Panc1 (cell line): Measurements from ENCODE around the gene ITPRIP. TPM values are rescaled to one million over a fixed set of nuclear protein-coding genes. Genes with fewer than 3 reads are reported as not detected.

Experiments used
- ATAC-seq: fragments of 200-7000 bp; cut with Tn5 transposase; 2 replicates; pipeline ENCODE4 v1.9.1; 2020; ENCODE audit warnings: mild to moderate bottlenecking, moderate library complexity
- Bru-seq: library from RNA; stranded (reverse); fragments of 400-500 nt; gene quantifications from one replicate; lab custom pipeline; 2021; lab: Mats Ljungman, UMichigan
- BruChase-seq, 2 experiments: library from RNA; stranded (reverse); fragments of 400-500 nt; gene quantifications; one replicate each; lab custom pipeline; 2021; lab: Mats Ljungman, UMichigan
- BruUV-seq: library from RNA; stranded (reverse); fragments of 400-500 nt; replicated peaks from 2 replicates; lab custom pipeline; 2021; lab: Mats Ljungman, UMichigan
- CTCF ChIA-PET: fragments of 300-600 bp; sonication (Branson Sonifier 250); formaldehyde crosslinking; loops from one replicate; lab custom pipeline; 2022; ENCODE audit warnings: antibody characterized with exemption; lab: Charles Lee
- POLR2A ChIA-PET: fragments of 300-600 bp; sonication (Branson Sonifier 250); formaldehyde crosslinking; loops from one replicate; lab custom pipeline; 2022; ENCODE audit warnings: antibody characterized with exemption; lab: Charles Lee
- DNase-seq: peaks from one replicate; pipeline ENCODE4 v3.0.0-alpha.2; 2010; ENCODE audit warnings: low read depth, low spot score
- H3K27ac ChIP-seq: 2 replicates; pipeline ENCODE4 v1.5.1; 2011; ENCODE audit warnings: mild to moderate bottlenecking, low read length, inconsistent platforms
- H3K27me3 ChIP-seq: fragments of 200-500 bp; sonication (Bioruptor generic); 2 replicates; pipeline ENCODE4 v1.6.0; 2014; ENCODE audit warnings: low read length, inconsistent platforms; ENCODE audit not compliant: control insufficient read depth, insufficient read depth
- H3K36me3 ChIP-seq: fragments of 200-500 bp; sonication (Bioruptor generic); 2 replicates; pipeline ENCODE4 v1.5.1; 2014; ENCODE audit warnings: inconsistent platforms, mild to moderate bottlenecking, low read length, moderate library complexity; ENCODE audit not compliant: control insufficient read depth, insufficient read depth
- H3K4me1 ChIP-seq: 2 replicates; pipeline ENCODE4 v1.5.1; 2011; ENCODE audit warnings: inconsistent platforms, mild to moderate bottlenecking, low read length, moderate library complexity; ENCODE audit not compliant: control insufficient read depth, insufficient read depth
- H3K4me3 ChIP-seq, 2 experiments: 2 replicates each; pipeline ENCODE4 v1.5.1; 2011 to 2012; ENCODE audit warnings: low read depth in 2 of 2, low read length in 2 of 2, mild to moderate bottlenecking in 2 of 2, inconsistent platforms in 1 of 2, moderate library complexity in 1 of 2
- H3K9me3 ChIP-seq: fragments of 200-500 bp; sonication (Bioruptor generic); 2 replicates; pipeline ENCODE4 v1.5.1; 2014; ENCODE audit warnings: low read depth, mild to moderate bottlenecking, inconsistent platforms, low read length, moderate library complexity; ENCODE audit not compliant: control insufficient read depth, insufficient read depth
- CTCF ChIP-seq: fragments of 450-650 bp; IDR thresholded peaks from 2 replicates; pipeline ENCODE4 v1.5.1; 2017; ENCODE audit warnings: mild to moderate bottlenecking
- POLR2AphosphoS5 ChIP-seq: IDR thresholded peaks from 2 replicates; pipeline ENCODE4 v1.6.1; 2012; ENCODE audit warnings: mild to moderate bottlenecking, low read depth, low read length, moderate library complexity
- REST ChIP-seq, 2 experiments: IDR thresholded peaks; 2 replicates each; pipeline ENCODE4 v1.6.1; 2011 to 2012; ENCODE audit warnings: low read depth in 2 of 2, control low read depth in 1 of 2, low read length in 1 of 2, mild to moderate bottlenecking in 1 of 2, moderate library complexity in 1 of 2; ENCODE audit not compliant: insufficient read depth in 1 of 2
- SIN3A ChIP-seq: IDR thresholded peaks from 2 replicates; pipeline ENCODE4 v1.6.1; 2012; ENCODE audit warnings: low read depth, mild to moderate bottlenecking, low read length, moderate library complexity, borderline replicate concordance; ENCODE audit not compliant: insufficient read depth
- TCF7L2 ChIP-seq: IDR thresholded peaks from 2 replicates; pipeline ENCODE4 v1.6.1; 2011; ENCODE audit warnings: mild to moderate bottlenecking, low read depth, low read length, inconsistent platforms
- in situ Hi-C: cut with HindIII; loops from 2 replicates; pipeline ENCODE4 v1.10.0; 2016; ENCODE audit warnings: low sequenced_read_pairs, low pct_unique_long_range_greater_than_20kb
- intact Hi-C: fragments of 100-400 bp; cut with micrococcal nuclease; formaldehyde crosslinking; loops from one replicate; pipeline ENCODE4 v1.10.0; 2022; ENCODE audit not compliant: unreplicated experiment
- long read RNA-seq: library from polyadenylated mRNA; unstranded; transcript quantifications from one replicate; pipeline ENCODE4 v2.0.0, GENCODE V29; 2021; ENCODE audit not compliant: unreplicated experiment
- polyA plus RNA-seq: library from polyadenylated mRNA; unstranded; fragments of >200 nt; gene quantifications from one replicate; pipeline ENCODE4 v1.2.1, GENCODE V29; 2012; ENCODE audit warnings: missing spikeins; ENCODE audit not compliant: insufficient read length
- total RNA-seq: library from RNA; stranded (reverse); gene quantifications from one replicate; pipeline ENCODE4 v1.2.1, GENCODE V29; 2021; ENCODE audit not compliant: unreplicated experiment

ITPRIP gene
- total RNA-seq (55.0 TPM), Bru-seq, nascent RNA (percentile 91 among the genes with signal in this experiment), BruChase-seq, experiment 1, labeled RNA remaining after a 2-hour chase (percentile 90 among the genes with signal in this experiment), BruChase-seq, experiment 2, labeled RNA remaining after a 6-hour chase (percentile 72 among the genes with signal in this experiment)
- polyA plus RNA-seq: 52.8 TPM
- long read RNA-seq, full-length matches to known transcripts: 91 of 168 reads
- long read RNA-seq, partial matches to known transcripts: 0 of 168 reads
- long read RNA-seq, other reads (novel, unspliced or antisense): 77 of 168 reads

- Histone ChIP-seq H3K36me3 (peaks cover 4% of the 10 kb centered on the region; the same call in 1 of the 2 replicates), H3K27ac (peak within 1 kb of the TSS; percentile 99), H3K9me3 (no peaks in the 10 kb centered on the region), H3K27me3 (no peaks in the 10 kb centered on the region), H3K4me3 (peak within 1 kb of the TSS; percentile 83 to 86), H3K4me1 (peaks cover 59% of the 10 kb centered on the region)
- ATAC-seq (peak; percentile 78), DNase-seq (no peak)
- CTCF ChIA-PET: interaction anchor here (0.7 to 1.3 kb wide), 5 partner anchors 12 to 92 kb away, joined by 3 to 11 read pairs (median 4); no protein-coding TSS in a partner anchor
- POLR2A ChIA-PET: no interaction called here
- intact Hi-C loops (no loop called here), in situ Hi-C loops (no loop called here)
- TF ChIP-seq POLR2AphosphoS5 (peak; percentile 62; the same call in 1 of the 2 replicates), SIN3A (peak; percentile 60; the same call in 1 of the 2 replicates), CTCF (peak; percentile 45; the same call in 1 of the 2 replicates), TCF7L2 (peak; percentile 87), REST (IDR thresholded peaks at IDR 0.05; ENCODE audit: insufficient read depth in 1 of 2, low read depth in 2 of 2, low read length in 1 of 2) (no peak)
- BruUV-seq: no TSS peak
Measured at GRCh38 chr10:104337985-104338735, at the start of gene ITPRIP. Gene ITPRIP (minus strand): TSS chr10:104338465. CDS start chr10:104316051, 22,414 bp downstream.

- ChIA-PET POLR2A (no interaction called here), CTCF (no interaction called here)
- BruUV-seq: no TSS peak
- H3K27me3 ChIP-seq: peaks cover 21% of the 10 kb centered on the region
- in situ Hi-C loops (no loop called here), intact Hi-C loops (no loop called here)
- TF ChIP-seq SIN3A (no peak), REST (IDR thresholded peaks at IDR 0.05; ENCODE audit: insufficient read depth in 1 of 2, low read depth in 2 of 2, low read length in 1 of 2) (no peak), CTCF (no peak), POLR2AphosphoS5 (no peak), TCF7L2 (no peak)
- no peaks in the 10 kb centered on the region for H3K4me1 ChIP-seq
- no peak overlapping the region for H3K27ac ChIP-seq
- H3K4me3 ChIP-seq: no peak overlapping the region
- DNase-seq (no peak), ATAC-seq (no peak)
- H3K9me3 ChIP-seq: no peaks in the 10 kb centered on the region
- H3K36me3 ChIP-seq: no peaks in the 10 kb centered on the region
Measured at GRCh38 chr10:104387130-104387888, 49.0 kb upstream of the ITPRIP start.
